Urinary bladder (tissue), 4 donors: ENCODE measurements around the gene IQGAP2. TPM values are rescaled to one million over a fixed set of nuclear protein-coding genes. Genes with fewer than 3 reads are reported as not detected.

ENCODE experiments used
- DNase-seq: peaks from one replicate; pipeline ENCODE4 v3.0.0-alpha.2; 2015; ENCODE audit errors: extremely low spot score
- H3K27ac ChIP-seq: one replicate; pipeline ENCODE4 v1.5.1; 2013; ENCODE audit warnings: low read depth, mild to moderate bottlenecking, moderate library complexity
- H3K36me3 ChIP-seq: one replicate; pipeline ENCODE4 v1.6.1; 2013; ENCODE audit warnings: mild to moderate bottlenecking, moderate library complexity; ENCODE audit not compliant: insufficient read depth
- H3K4me1 ChIP-seq: one replicate; pipeline ENCODE4 v1.6.1; 2013; ENCODE audit warnings: mild to moderate bottlenecking, moderate library complexity; ENCODE audit not compliant: insufficient read depth
- H3K4me3 ChIP-seq: one replicate; pipeline ENCODE4 v1.5.1; 2013; ENCODE audit warnings: low read depth, low read length
- WGBS: extraction: QIAGEN DNeasy Blood & Tissue Kit; methylation state at CpG from one replicate; pipeline ENCODE4 v1.1.7; 2013; 5-methylcytosine and 5-hydroxymethylcytosine counted together
- polyA plus RNA-seq: library from polyadenylated mRNA; stranded (reverse); fragments of 200-250 nt; gene quantifications from one replicate; pipeline ENCODE4 v1.2.3, GENCODE V29; 2013
- total RNA-seq: library from RNA; depleted of rRNA; stranded (reverse); fragments of >200 nt; gene quantifications from one replicate; pipeline ENCODE4 v1.2.3, GENCODE V29; 2014
- donor health status: healthy with polysubstance abuse.
- donor health status: healthy.

The IQGAP2 gene
- total and polyA plus RNA-seq, 2 donors = 4.5 to 29.6 TPM

- H3K4me3 ChIP-seq = peak within 1 kb of the TSS; percentile 86
- no peaks in the 10 kb centered on the region for H3K36me3 ChIP-seq
- DNase-seq = no peak
- H3K27ac ChIP-seq = peak within 1 kb of the TSS; percentile 45
- under 1% methylated on average over 82 of the region's 82 CpGs for WGBS
- H3K4me1 ChIP-seq = no peaks in the 10 kb centered on the region
These were observed 312.8 kb downstream of the IQGAP2 start, which contains the start of gene F2R for GRCh38 chr5:76715736-76716455. Gene F2R (plus strand): TSS chr5:76716126. CDS start chr5:76716308, 182 bp downstream.

GRCh38 chr5:76716456-76717157 is 313.5 kb downstream of the IQGAP2 start:
- Histone ChIP-seq H3K27ac (peak overlapping the region; percentile 45), H3K4me1 (no peaks in the 10 kb centered on the region), H3K36me3 (no peaks in the 10 kb centered on the region), H3K4me3 (peak overlapping the region; percentile 86)
- no peak for DNase-seq
- WGBS = 5% methylated on average over 29 of the region's 29 CpGs

- Histone ChIP-seq H3K4me1 (no peaks in the 10 kb centered on the region), H3K4me3 (peak overlapping the region; percentile 86), H3K36me3 (no peaks in the 10 kb centered on the region), H3K27ac (no peak overlapping the region)
- DNase-seq = no peak
- WGBS = 74% methylated on average over 11 of the region's 11 CpGs
These were observed 314.4 kb downstream of the IQGAP2 start for GRCh38 chr5:76717222-76718083.

- Histone ChIP-seq H3K4me1 (no peaks in the 10 kb centered on the region), H3K27ac (no peak overlapping the region), H3K4me3 (no peak overlapping the region), H3K36me3 (no peaks in the 10 kb centered on the region)
- 79% methylated on average over 5 of the region's 5 CpGs for WGBS
- no peak for DNase-seq
These were observed 315.3 kb downstream of the IQGAP2 start for GRCh38 chr5:76718381-76718832.

- no peaks in the 10 kb centered on the region for H3K36me3 ChIP-seq
- no peak for DNase-seq
- 77% methylated on average over 4 of the region's 4 CpGs for WGBS
- H3K4me3 ChIP-seq = no peak overlapping the region
- no peaks in the 10 kb centered on the region for H3K4me1 ChIP-seq
- no peak overlapping the region for H3K27ac ChIP-seq
These were observed 315.8 kb downstream of the IQGAP2 start for GRCh38 chr5:76718880-76719279.

- no peaks in the 10 kb centered on the region for H3K36me3 ChIP-seq
- DNase-seq = no peak
- H3K4me1 ChIP-seq = no peaks in the 10 kb centered on the region
- no peak overlapping the region for H3K4me3 ChIP-seq
- H3K27ac ChIP-seq = no peak overlapping the region
- 64% methylated on average over 10 of the region's 10 CpGs for WGBS
These were observed 318.0 kb downstream of the IQGAP2 start for GRCh38 chr5:76720988-76721569.

GRCh38 chr5:76723266-76723665 is 320.2 kb downstream of the IQGAP2 start:
- H3K36me3 ChIP-seq = no peaks in the 10 kb centered on the region
- WGBS = 88% methylated on average over 1 of the region's 1 CpG
- H3K4me3 ChIP-seq = no peak overlapping the region
- no peak overlapping the region for H3K27ac ChIP-seq
- no peak for DNase-seq
- no peaks in the 10 kb centered on the region for H3K4me1 ChIP-seq

- no peak overlapping the region for H3K27ac ChIP-seq
- no peak overlapping the region for H3K4me3 ChIP-seq
- WGBS = 81% methylated on average over 1 of the region's 1 CpG
- no peak for DNase-seq
- H3K36me3 ChIP-seq = no peaks in the 10 kb centered on the region
- no peaks in the 10 kb centered on the region for H3K4me1 ChIP-seq
These were observed 320.8 kb downstream of the IQGAP2 start for GRCh38 chr5:76723906-76724305.

- Histone ChIP-seq H3K4me1 (no peaks in the 10 kb centered on the region), H3K36me3 (no peaks in the 10 kb centered on the region), H3K27ac (no peak overlapping the region), H3K4me3 (no peak overlapping the region)
- no peak for DNase-seq
- 81% methylated on average over 4 of the region's 4 CpGs for WGBS
These were observed 321.8 kb downstream of the IQGAP2 start for GRCh38 chr5:76724871-76725270.

- DNase-seq = no peak
- H3K4me1 ChIP-seq = peaks cover 1% of the 10 kb centered on the region
- no peaks in the 10 kb centered on the region for H3K36me3 ChIP-seq
- H3K4me3 ChIP-seq = no peak overlapping the region
- no peak overlapping the region for H3K27ac ChIP-seq
- 67% methylated on average over 4 of the region's 4 CpGs for WGBS
These were observed 325.9 kb downstream of the IQGAP2 start for GRCh38 chr5:76728965-76729364.

GRCh38 chr5:76729373-76730290 is 326.5 kb downstream of the IQGAP2 start:
- Histone ChIP-seq H3K4me3 (no peak overlapping the region), H3K36me3 (no peaks in the 10 kb centered on the region), H3K27ac (no peak overlapping the region), H3K4me1 (peaks cover 1% of the 10 kb centered on the region)
- 95% methylated on average over 5 of the region's 5 CpGs for WGBS
- no peak for DNase-seq

GRCh38 chr5:76732405-76733048 is 329.4 kb downstream of the IQGAP2 start:
- 88% methylated on average over 15 of the region's 15 CpGs for WGBS
- Histone ChIP-seq H3K4me3 (no peak overlapping the region), H3K36me3 (no peaks in the 10 kb centered on the region), H3K4me1 (peaks cover 1% of the 10 kb centered on the region), H3K27ac (no peak overlapping the region)
- DNase-seq = no peak
